GM12801 (cell line): ENCODE measurements around the gene ITIH5.

ENCODE experiments used
- CTCF ChIP-seq: IDR thresholded peaks from one replicate; pipeline ENCODE4 v1.5.1; 2011; ENCODE audit warnings: control low read depth; ENCODE audit not compliant: insufficient read length; ENCODE audit errors: extremely low read depth

The ITIH5 gene

GRCh38 chr10:7666253-7667023 is at the start of gene ITIH5:
Gene ITIH5 (minus strand): TSS chr10:7666966. CDS start chr10:7666892, 74 bp downstream.
- no peak for TF ChIP-seq CTCF

GRCh38 chr10:7715515-7715914 is 48.7 kb upstream of the ITIH5 start:
- no peak for TF ChIP-seq CTCF

GRCh38 chr10:7710446-7710845 is 43.7 kb upstream of the ITIH5 start:
- TF ChIP-seq CTCF = no peak

GRCh38 chr10:7708832-7709231 is 42.1 kb upstream of the ITIH5 start:
- TF ChIP-seq CTCF = no peak

- no peak for TF ChIP-seq CTCF
Measured at GRCh38 chr10:7707858-7708622, 41.3 kb upstream of the ITIH5 start.

- TF ChIP-seq CTCF = no peak
Measured at GRCh38 chr10:7707102-7707501, 40.3 kb upstream of the ITIH5 start.

GRCh38 chr10:7706534-7707073 is 39.8 kb upstream of the ITIH5 start:
- no peak for TF ChIP-seq CTCF
